Measurements from ENCODE around the gene ADCY4. TPM values are rescaled to one million over a fixed set of nuclear protein-coding genes. Genes with fewer than 3 reads are reported as not detected.
"Not testable (repeated sequence)": the region's sequence is repeated elsewhere in the genome, so short reads cannot be mapped to it uniquely, and the experiment has no call there.

Gene ADCY4
- total RNA-seq, 2 experiments from 2014 or later = 2.0 to 3.4 TPM

DNA sequence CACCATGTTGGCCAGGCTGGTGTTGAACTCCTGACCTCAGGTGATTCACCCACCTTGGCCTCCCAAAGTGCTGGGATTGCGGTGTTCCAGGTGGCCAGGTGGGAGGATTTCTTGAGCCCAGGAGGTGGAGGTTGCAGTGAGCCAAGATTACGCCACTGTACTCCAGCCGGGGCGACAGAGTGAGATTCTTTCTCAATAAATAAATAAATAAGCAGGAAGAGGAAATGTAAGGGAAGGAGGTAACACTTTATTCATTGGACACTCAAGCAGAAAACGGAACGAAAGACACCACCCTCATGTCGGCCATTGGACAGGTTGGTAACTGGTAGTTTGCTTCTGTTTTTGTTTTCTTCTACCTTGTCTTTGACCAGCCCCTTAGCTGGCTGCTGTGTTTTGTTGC lies 20.1 kb upstream of the ADCY4 start:
- Histone ChIP-seq H4K20me1 (ENCODE audit: insufficient read depth, low read length) (no peaks in the 10 kb centered on the region), H2AFZ (ENCODE audit: low read length) (no peak overlapping the region), H3K4me2 (ENCODE audit: low read length) (no peak overlapping the region), H3K4me3 (ENCODE audit: low read depth, low read length, poor library complexity, severe bottlenecking) (no peak overlapping the region), H3K36me3 (ENCODE audit: insufficient read depth, low read length) (no peaks in the 10 kb centered on the region), H3K9me2 (ENCODE audit: insufficient read depth, low read length) (no peaks in the 10 kb centered on the region), H3K27ac (ENCODE audit: low read depth, low read length, poor library complexity, severe bottlenecking) (no peak overlapping the region), H3K9me3 (ENCODE audit: low read length) (no peaks in the 10 kb centered on the region), H3K79me2 (ENCODE audit: insufficient read depth, low read depth, low read length) (no peaks in the 10 kb centered on the region), H3K4me1 (ENCODE audit: insufficient read depth, low read length, poor library complexity, severe bottlenecking) (no peaks in the 10 kb centered on the region)
- TF ChIP-seq EZH2phosphoT487 (IDR thresholded peaks at IDR 0.05; ENCODE audit: borderline replicate concordance, low read depth, low read length) (no peak), CTCF (conservative IDR thresholded peaks at IDR 0.05; ENCODE audit: low read length) (no peak)
- ChIA-PET CTCF (ENCODE audit: unreplicated experiment) (no interaction called here), POLR2A (no interaction called here)
- no peak for DNase-seq (ENCODE audit: low spot score)
- intact Hi-C loops (cut with micrococcal nuclease; ENCODE audit: unreplicated experiment) = no loop called here
- BruUV-seq (replicated peaks) = no TSS peak

GRCh38 chr14:24354482-24354825 lies 19.6 kb upstream of the ADCY4 start:
- BruUV-seq (replicated peaks); DNase-seq (ENCODE audit: low spot score); H4K20me1 ChIP-seq (ENCODE audit: insufficient read depth, low read length); H2AFZ ChIP-seq (ENCODE audit: low read length); H3K9me3 ChIP-seq (ENCODE audit: low read length); H3K4me1 ChIP-seq (ENCODE audit: insufficient read depth, low read length, poor library complexity, severe bottlenecking); POLR2A ChIA-PET; CTCF ChIA-PET (ENCODE audit: unreplicated experiment); H3K4me2 ChIP-seq (ENCODE audit: low read length); H3K36me3 ChIP-seq (ENCODE audit: insufficient read depth, low read length); H3K27ac ChIP-seq (ENCODE audit: low read depth, low read length, poor library complexity, severe bottlenecking); intact Hi-C loops (cut with micrococcal nuclease; ENCODE audit: unreplicated experiment); H3K79me2 ChIP-seq (ENCODE audit: insufficient read depth, low read depth, low read length); H3K9me2 ChIP-seq (ENCODE audit: insufficient read depth, low read length); H3K4me3 ChIP-seq (ENCODE audit: low read depth, low read length, poor library complexity, severe bottlenecking): not testable (repeated sequence)

GRCh38 chr14:24353559-24354481 lies 18.9 kb upstream of the ADCY4 start:
- Histone ChIP-seq H3K79me2 (ENCODE audit: insufficient read depth, low read depth, low read length) (no peaks in the 10 kb centered on the region), H3K9me2 (ENCODE audit: insufficient read depth, low read length) (no peaks in the 10 kb centered on the region), H2AFZ (ENCODE audit: low read length) (no peak overlapping the region), H3K4me1 (ENCODE audit: insufficient read depth, low read length, poor library complexity, severe bottlenecking) (no peaks in the 10 kb centered on the region), H3K27ac (ENCODE audit: low read depth, low read length, poor library complexity, severe bottlenecking) (no peak overlapping the region), H3K36me3 (ENCODE audit: insufficient read depth, low read length) (no peaks in the 10 kb centered on the region), H3K9me3 (ENCODE audit: low read length) (no peaks in the 10 kb centered on the region), H3K4me3 (ENCODE audit: low read depth, low read length, poor library complexity, severe bottlenecking) (no peak overlapping the region), H4K20me1 (ENCODE audit: insufficient read depth, low read length) (no peaks in the 10 kb centered on the region), H3K4me2 (ENCODE audit: low read length) (no peak overlapping the region)
- no TSS peak for BruUV-seq (replicated peaks)
- ChIA-PET CTCF (ENCODE audit: unreplicated experiment) (no interaction called here), POLR2A (no interaction called here)
- intact Hi-C loops (cut with micrococcal nuclease; ENCODE audit: unreplicated experiment) = no loop called here
- TF ChIP-seq CTCF (conservative IDR thresholded peaks at IDR 0.05; ENCODE audit: low read length) (no peak), EZH2phosphoT487 (IDR thresholded peaks at IDR 0.05; ENCODE audit: borderline replicate concordance, low read depth, low read length) (no peak)
- DNase-seq (ENCODE audit: low spot score) = no peak
